HepG2 (cell line): ENCODE measurements around the gene NTPCR. TPM values are rescaled to one million over a fixed set of nuclear protein-coding genes. Genes with fewer than 3 reads are reported as not detected.

Experiments
- ATAC-seq: fragments of 200-7000 bp; cut with Tn5 transposase; 3 replicates; pipeline ENCODE4 v1.9.1; 2020; ENCODE audit warnings: mild to moderate bottlenecking, moderate library complexity
- BruUV-seq: library from RNA; stranded (reverse); fragments of 400-500 nt; replicated peaks from 2 replicates; lab custom pipeline; 2021; lab: Mats Ljungman, UMichigan
- CTCF ChIA-PET: fragments of 300-600 bp; formaldehyde crosslinking; extraction: SDS; loops from one replicate; lab custom pipeline; 2021; ENCODE audit warnings: low total read pairs, inconsistent platforms, low intra/inter-chr PET ratio; lab: Yijun Ruan, JAX
- POLR2A ChIA-PET: fragments of 350-600 bp; sonication (Branson Sonifier 250); formaldehyde crosslinking; loops from one replicate; lab custom pipeline; 2020; ENCODE audit warnings: antibody characterized with exemption, inconsistent platforms; lab: Yijun Ruan, JAX
- DNase-seq: peaks from one replicate; pipeline ENCODE4 v3.0.0-alpha.2; 2015; ENCODE audit warnings: low spot score
- FAIRE-seq: peaks from 3 replicates; lab custom pipeline; 2011; peaks lifted over from hg19 to GRCh38; lab: Jason Lieb, UNC
- H2AFZ ChIP-seq: one replicate; pipeline ENCODE4 v1.6.1; 2011; ENCODE audit warnings: low read length, inconsistent platforms
- H3K27ac ChIP-seq: fragments of 300-600 bp; 3 replicates; pipeline ENCODE4 v1.8.0; 2011; ENCODE audit warnings: mixed run types, mild to moderate bottlenecking, mixed read lengths, low read length, inconsistent platforms; ENCODE audit not compliant: insufficient read depth; ENCODE audit errors: extremely low read length
- H3K27me3 ChIP-seq, 2 experiments: fragments of 200-600 bp in 1 of 2; 2 replicates in 1 of 2; 3 replicates in 1 of 2; pipeline versions ENCODE4 v1.6.0 to v1.8.0; 2011; ENCODE audit warnings: low read length in 2 of 2, mild to moderate bottlenecking in 2 of 2, moderate library complexity in 2 of 2, inconsistent platforms in 1 of 2; ENCODE audit not compliant: insufficient read depth in 2 of 2, control insufficient read depth in 1 of 2
- H3K36me3 ChIP-seq, 2 experiments: fragments of 200-600 bp in 1 of 2; replicated peaks in 1 of 2; 2 replicates in 1 of 2; 3 replicates in 1 of 2; pipeline versions ENCODE4 v1.5.1 to v1.8.0; 2011; ENCODE audit warnings: low read length in 2 of 2, inconsistent platforms in 1 of 2; ENCODE audit not compliant: insufficient read depth in 2 of 2, control insufficient read depth in 1 of 2
- H3K4me1 ChIP-seq: 2 replicates; pipeline ENCODE4 v1.5.1; 2012; ENCODE audit warnings: low read length, inconsistent platforms; ENCODE audit not compliant: insufficient read depth
- H3K4me2 ChIP-seq: 2 replicates; pipeline ENCODE4 v1.6.0; 2011; ENCODE audit warnings: low read depth, low read length, inconsistent platforms
- H3K4me3 ChIP-seq, 3 experiments: fragments of 200-600 bp in 1 of 3; sonication (generic), shearing (Covaris generic) in 1 of 3; replicated peaks in 1 of 3; 2 replicates each; pipeline ENCODE4 v1.5.1; 2011 to 2016; ENCODE audit warnings: low read length in 3 of 3, inconsistent platforms in 2 of 3, low read depth in 2 of 3, mild to moderate bottlenecking in 2 of 3, control low read depth in 1 of 3, mixed read lengths in 1 of 3; ENCODE audit not compliant: insufficient read depth in 1 of 3
- H3K79me2 ChIP-seq: one replicate; pipeline ENCODE4 v1.6.1; 2011; ENCODE audit warnings: low read length, inconsistent platforms; ENCODE audit not compliant: insufficient read depth
- H3K9ac ChIP-seq: 2 replicates; pipeline ENCODE4 v1.6.0; 2011; ENCODE audit warnings: mild to moderate bottlenecking, low read depth, low read length, inconsistent platforms; ENCODE audit not compliant: insufficient read depth
- H3K9me3 ChIP-seq: 2 replicates; pipeline ENCODE4 v1.5.1; 2012; ENCODE audit warnings: mild to moderate bottlenecking, low read length
- H4K20me1 ChIP-seq: 2 replicates; pipeline ENCODE4 v1.6.0; 2011; ENCODE audit warnings: inconsistent platforms, mild to moderate bottlenecking, low read length, moderate library complexity; ENCODE audit not compliant: insufficient read depth
- MED1 ChIP-seq: sonication (generic); formaldehyde crosslinking; IDR thresholded peaks from 2 replicates; pipeline ENCODE4 v1.4.0; 2020; ENCODE audit warnings: missing genetic modification reagents
- MTF2 ChIP-seq: sonication (generic); formaldehyde crosslinking; IDR thresholded peaks from 2 replicates; pipeline ENCODE4 v1.5.0; 2020; ENCODE audit warnings: missing genetic modification reagents, borderline replicate concordance
- NCOA2 ChIP-seq: sonication (generic); formaldehyde crosslinking; IDR thresholded peaks from 2 replicates; pipeline ENCODE4 v1.8.0; 2022; ENCODE audit warnings: inconsistent platforms
- PAWR ChIP-seq: sonication (generic); formaldehyde crosslinking; IDR thresholded peaks from 2 replicates; pipeline ENCODE4 v1.4.0; 2020; ENCODE audit warnings: missing genetic modification reagents, mild to moderate bottlenecking, borderline replicate concordance
- ZFX ChIP-seq: sonication (generic); formaldehyde crosslinking; IDR thresholded peaks from 2 replicates; pipeline ENCODE4 v1.4.0; 2020; ENCODE audit warnings: mild to moderate bottlenecking, low read depth, missing genetic modification reagents, moderate library complexity
- ZNF44 ChIP-seq: sonication (generic); formaldehyde crosslinking; IDR thresholded peaks from 2 replicates; pipeline ENCODE4 v1.5.1; 2020; ENCODE audit warnings: mild to moderate bottlenecking, missing genetic modification reagents
- ZNF619 ChIP-seq: sonication (generic); formaldehyde crosslinking; IDR thresholded peaks from 2 replicates; pipeline ENCODE4 v1.4.0; 2020; ENCODE audit warnings: mild to moderate bottlenecking, missing genetic modification reagents
- ZNF746 ChIP-seq: sonication (generic); formaldehyde crosslinking; IDR thresholded peaks from 2 replicates; pipeline ENCODE4 v1.8.0; 2022; ENCODE audit warnings: mild to moderate bottlenecking, missing genetic modification reagents
- ZNF772 ChIP-seq: sonication (generic); formaldehyde crosslinking; IDR thresholded peaks from 2 replicates; pipeline ENCODE4 v1.5.0; 2020; ENCODE audit warnings: mild to moderate bottlenecking, missing genetic modification reagents
- WGBS: methylation state at CpG from one replicate; pipeline ENCODE4 v1.1.6; 2017; ENCODE audit warnings: low lambda C conversion rate; 5-methylcytosine and 5-hydroxymethylcytosine counted together
- in situ Hi-C: cut with HindIII; loops from 2 replicates; pipeline ENCODE4 v1.10.0; 2017; ENCODE audit warnings: low pct_unique_long_range_greater_than_20kb; ENCODE audit not compliant: extremely low pct_ligation_motif_present
- intact Hi-C: fragments of 100-400 bp; cut with micrococcal nuclease; formaldehyde crosslinking; loops from one replicate; pipeline ENCODE4 v1.10.0; 2022; ENCODE audit not compliant: unreplicated experiment
- polyA plus RNA-seq, 8 experiments: library from polyadenylated mRNA; depleted of rRNA in 3 of 8; stranded (reverse) in 7 of 8; unstranded in 1 of 8; fragments of >200 nt; fragmentation: Illumina TruSeq in 4 of 8; extraction: Trizol in 4 of 8; gene quantifications; 2 replicates each; pipeline versions ENCODE4 v1.2.1 to v1.2.3, GENCODE V29; 2011 to 2016; ENCODE audit warnings: low read depth in 4 of 8, missing spikeins in 1 of 8, mixed read lengths in 1 of 8; ENCODE audit not compliant: insufficient read depth in 1 of 8
- total RNA-seq, 5 experiments: library from RNA; depleted of rRNA; stranded (reverse); fragments of >200 nt; fragmentation: Illumina TruSeq; extraction: Trizol; gene quantifications; 2 replicates each; pipeline ENCODE4 v1.2.3, GENCODE V29; 2016; ENCODE audit warnings: low read depth in 1 of 5

NTPCR gene
- total and polyA plus RNA-seq, 2 of the 13 experiments (the other 11 are each of a cell fraction or from before 2014, with no cell fraction given): 11.7 to 47.0 TPM

DNA sequence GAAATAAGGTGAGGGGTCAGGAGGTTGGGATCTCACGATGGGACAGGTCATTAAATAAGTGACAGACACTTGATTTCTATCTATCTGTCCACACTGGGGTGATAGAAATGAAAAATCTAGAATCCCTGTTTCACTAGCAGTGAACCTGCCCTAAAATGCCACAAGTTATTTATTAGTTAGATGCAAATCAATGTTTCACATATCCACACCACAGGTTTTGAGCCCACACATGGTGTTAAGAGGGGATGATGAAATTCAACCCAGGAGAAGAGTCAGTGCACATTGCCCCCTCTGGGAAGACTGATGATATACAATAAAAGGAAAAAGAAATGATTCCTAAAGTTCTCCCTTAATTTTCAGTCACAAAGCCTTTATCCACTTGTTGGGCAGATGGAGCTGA lies 10.1 kb upstream of the NTPCR start:
- in situ Hi-C loops: no loop called here
- Histone ChIP-seq H3K27me3 (no peaks in the 10 kb centered on the region; a peak in 2 of 5 replicates), H3K27ac (no peak overlapping the region), H3K9me3 (no peaks in the 10 kb centered on the region)
- WGBS: 0% methylated on average over 1 of the region's 1 CpG
- FAIRE-seq (no peak), ATAC-seq (no peak)
- no TSS peak for BruUV-seq
- CTCF ChIA-PET: no interaction called here
- TF ChIP-seq PAWR (CRISPR knock-in tag): no peak
- no peak for TF ChIP-seq MED1 (CRISPR knock-in tag)
- TF ChIP-seq ZFX (CRISPR knock-in tag): no peak
- TF ChIP-seq MTF2 (CRISPR knock-in tag): no peak
- TF ChIP-seq ZNF772 (CRISPR knock-in tag): no peak
- no peak for TF ChIP-seq ZNF44 (CRISPR knock-in tag)
- no peak for TF ChIP-seq ZNF746 (CRISPR knock-in tag)
- no peak for TF ChIP-seq ZNF619 (CRISPR knock-in tag)
- TF ChIP-seq NCOA2 (CRISPR knock-in tag): no peak
- TF ChIP-seq, all 625 proteins: peak for 0
- no peak overlapping the region for H3K4me2 ChIP-seq
- H3K9ac ChIP-seq: no peak overlapping the region
- no peaks in the 10 kb centered on the region for H4K20me1 ChIP-seq
- DNase-seq: no peak
- H2AFZ ChIP-seq: no peak overlapping the region
- no peaks in the 10 kb centered on the region for H3K79me2 ChIP-seq
- intact Hi-C loops: no loop called here
- POLR2A ChIA-PET: no interaction called here
- no peaks in the 10 kb centered on the region for H3K4me1 ChIP-seq
- no peak overlapping the region for H3K4me3 ChIP-seq
- H3K36me3 ChIP-seq: no peaks in the 10 kb centered on the region
